Fibroblast of mammary gland (primary cell): Measurements from ENCODE around the gene NT5C.
"Not testable (repeated sequence)": the region's sequence is repeated elsewhere in the genome, so short reads cannot be mapped to it uniquely, and the experiment has no call there.

ENCODE experiments used
- DNase-seq: peaks from one replicate; pipeline ENCODE4 v3.0.0-alpha.2; 2010; ENCODE audit warnings: low read depth
- H3K4me3 ChIP-seq: 2 replicates; pipeline ENCODE4 v1.5.1; 2011; ENCODE audit warnings: low read depth, mild to moderate bottlenecking, low read length, moderate library complexity; ENCODE audit not compliant: control insufficient read depth
- TF ChIP-seq, protein P1 (sequence below): conservative IDR thresholded peaks from 2 replicates; pipeline ENCODE4 v1.5.1; 2011; ENCODE audit warnings: low read depth, low read length, inconsistent platforms; ENCODE audit not compliant: control insufficient read depth, insufficient read depth

NT5C gene

GRCh38 chr17:75133001-75133400, 1.5 kb upstream of the NT5C start:
- TF ChIP-seq, protein P1, sequence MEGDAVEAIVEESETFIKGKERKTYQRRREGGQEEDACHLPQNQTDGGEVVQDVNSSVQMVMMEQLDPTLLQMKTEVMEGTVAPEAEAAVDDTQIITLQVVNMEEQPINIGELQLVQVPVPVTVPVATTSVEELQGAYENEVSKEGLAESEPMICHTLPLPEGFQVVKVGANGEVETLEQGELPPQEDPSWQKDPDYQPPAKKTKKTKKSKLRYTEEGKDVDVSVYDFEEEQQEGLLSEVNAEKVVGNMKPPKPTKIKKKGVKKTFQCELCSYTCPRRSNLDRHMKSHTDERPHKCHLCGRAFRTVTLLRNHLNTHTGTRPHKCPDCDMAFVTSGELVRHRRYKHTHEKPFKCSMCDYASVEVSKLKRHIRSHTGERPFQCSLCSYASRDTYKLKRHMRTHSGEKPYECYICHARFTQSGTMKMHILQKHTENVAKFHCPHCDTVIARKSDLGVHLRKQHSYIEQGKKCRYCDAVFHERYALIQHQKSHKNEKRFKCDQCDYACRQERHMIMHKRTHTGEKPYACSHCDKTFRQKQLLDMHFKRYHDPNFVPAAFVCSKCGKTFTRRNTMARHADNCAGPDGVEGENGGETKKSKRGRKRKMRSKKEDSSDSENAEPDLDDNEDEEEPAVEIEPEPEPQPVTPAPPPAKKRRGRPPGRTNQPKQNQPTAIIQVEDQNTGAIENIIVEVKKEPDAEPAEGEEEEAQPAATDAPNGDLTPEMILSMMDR = no peak
- no peak overlapping the region for H3K4me3 ChIP-seq
- no peak for DNase-seq

GRCh38 chr17:75132018-75133000, 767 bp upstream of the NT5C start:
- peak overlapping the region; percentile 71 for H3K4me3 ChIP-seq
- DNase-seq = not testable (repeated sequence)

- peak; percentile 52 for DNase-seq
- TF ChIP-seq, protein P1 = peak; percentile 51
- H3K4me3 ChIP-seq = peak overlapping the region; percentile 71
Measured at GRCh38 chr17:75130632-75131277, 787 bp downstream of the NT5C start.

DNA sequence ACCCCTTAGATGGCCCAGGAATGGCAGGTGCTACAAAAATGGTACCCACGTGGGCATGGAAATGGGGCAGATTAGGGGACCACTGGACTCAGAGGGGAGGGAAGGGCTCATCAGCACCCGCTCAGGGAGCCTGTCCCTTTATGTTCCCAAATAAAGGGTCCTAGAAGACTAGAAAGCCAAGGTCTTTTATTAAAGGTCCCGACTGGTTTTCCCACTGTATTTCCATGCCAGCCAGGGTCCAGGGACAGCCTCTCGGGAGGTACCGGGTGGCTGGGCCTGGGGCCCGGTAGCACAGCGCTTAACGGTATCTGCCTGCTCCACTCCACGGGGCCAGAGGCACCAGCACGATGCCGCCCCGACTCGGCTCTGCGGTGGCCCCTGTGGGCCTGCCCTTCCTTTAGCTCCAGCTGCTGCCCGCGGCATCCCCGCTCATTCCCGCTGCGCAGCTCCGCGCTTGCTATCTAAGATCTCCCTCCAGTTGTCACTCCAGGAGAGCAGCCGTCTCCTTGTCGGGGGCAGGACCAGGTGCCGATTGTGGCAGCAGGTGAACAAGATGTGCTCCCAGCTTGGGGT, 1.4 kb downstream of the NT5C start:
- H3K4me3 ChIP-seq = peak overlapping the region; percentile 71
- no peak for DNase-seq
- TF ChIP-seq, protein P1 = no peak

DNA sequence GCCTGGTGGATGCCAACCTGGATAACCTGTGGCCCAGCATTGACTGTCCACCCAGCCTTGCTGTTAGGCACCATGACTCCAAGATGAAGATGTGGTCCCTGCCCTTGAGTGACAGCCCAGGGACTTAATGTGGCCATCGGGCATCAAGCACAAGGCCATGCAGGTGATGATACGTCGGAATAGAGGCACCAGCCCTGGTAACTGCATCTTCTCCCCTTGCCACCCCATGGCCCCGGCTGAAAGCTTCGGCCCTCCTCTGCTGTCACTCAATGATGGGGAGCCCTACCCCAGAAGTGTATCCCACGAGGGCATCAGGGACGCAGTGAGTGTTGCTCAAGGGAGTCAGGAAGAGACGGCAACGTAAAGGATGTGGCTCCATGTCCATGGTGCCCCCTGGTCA, 2.0 kb downstream of the NT5C start:
- no peak for DNase-seq

GRCh38 chr17:75128694-75129505, 2.6 kb downstream of the NT5C start:
- DNase-seq = no peak
- H3K4me3 ChIP-seq = no peak overlapping the region
- TF ChIP-seq, protein P1 = no peak

More for the DNA sequence above, 2.0 kb downstream of the NT5C start:
- TF ChIP-seq, protein P1 = no peak
- no peak overlapping the region for H3K4me3 ChIP-seq

DNA sequence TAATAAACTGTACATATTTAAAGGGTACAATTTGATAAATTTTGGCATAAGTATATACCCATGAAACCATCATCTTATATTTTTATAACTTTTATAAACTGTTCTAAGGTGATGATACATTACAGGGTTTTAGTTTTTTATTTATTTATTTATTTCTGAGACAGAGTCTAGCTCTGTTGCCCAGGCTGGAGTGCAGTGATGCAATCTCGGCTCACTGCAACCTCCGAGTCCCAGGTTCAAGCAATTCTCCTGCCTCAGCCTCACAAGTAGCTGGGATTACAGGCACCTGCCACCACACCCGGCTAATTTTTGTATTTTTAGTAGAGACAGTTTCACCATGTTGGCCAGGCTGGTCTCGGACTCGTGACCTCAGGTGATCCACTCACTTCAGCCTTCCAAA, 3.6 kb downstream of the NT5C start:
- not testable (repeated sequence) for H3K4me3 ChIP-seq, DNase-seq
